Anterior cingulate cortex (tissue), 58 donors: ENCODE data around the gene ALDH1B1.
"Not testable (repeated sequence)": the region's sequence is repeated elsewhere in the genome, so short reads cannot be mapped to it uniquely, and the experiment has no call there.

ENCODE experiments used
- DNase-seq, 58 donors: peaks; one replicate each; lab custom pipeline; 2025; lab: John Stamatoyannopoulos, UW

The ALDH1B1 gene

GRCh38 chr9:38384990-38385848, 7.3 kb upstream of the ALDH1B1 start:
- DNase-seq, result no peak

GRCh38 chr9:38385896-38386295, 6.6 kb upstream of the ALDH1B1 start:
- DNase-seq, result no peak

GRCh38 chr9:38386319-38386895, 6.1 kb upstream of the ALDH1B1 start:
- no peak for DNase-seq

- no peak for DNase-seq
Observed at GRCh38 chr9:38387066-38387465, 5.4 kb upstream of the ALDH1B1 start.

GRCh38 chr9:38387751-38388150, 4.8 kb upstream of the ALDH1B1 start:
- no peak for DNase-seq

GRCh38 chr9:38388283-38389223, 3.9 kb upstream of the ALDH1B1 start:
- peak in 4 of 58 donors; percentile 4 to 30 (median 16) for DNase-seq

- DNase-seq, result no peak
Observed at GRCh38 chr9:38389313-38389712, 3.2 kb upstream of the ALDH1B1 start.

GRCh38 chr9:38390442-38390841, 2.1 kb upstream of the ALDH1B1 start:
- DNase-seq, result no peak

- DNase-seq, result no peak
Observed at GRCh38 chr9:38390851-38391250, 1.7 kb upstream of the ALDH1B1 start.

- no peak for DNase-seq
Observed at GRCh38 chr9:38391278-38392118, 1.0 kb upstream of the ALDH1B1 start.

GRCh38 chr9:38393128-38393796, 760 bp downstream of the ALDH1B1 start:
- no peak for DNase-seq

- no peak for DNase-seq
Observed at GRCh38 chr9:38394416-38394815, 1.9 kb downstream of the ALDH1B1 start.

- DNase-seq, result no peak
Observed at GRCh38 chr9:38395653-38396370, 3.3 kb downstream of the ALDH1B1 start.

- DNase-seq, result no peak
Observed at GRCh38 chr9:38396371-38396671, 3.8 kb downstream of the ALDH1B1 start.

- DNase-seq, result not testable (repeated sequence)
Observed at GRCh38 chr9:38399191-38399590, 6.7 kb downstream of the ALDH1B1 start.

GRCh38 chr9:38401994-38402393, 9.5 kb downstream of the ALDH1B1 start:
- DNase-seq, result no peak

- no peak for DNase-seq
Observed at GRCh38 chr9:38404314-38404713, 11.8 kb downstream of the ALDH1B1 start.

GRCh38 chr9:38405785-38406184, 13.3 kb downstream of the ALDH1B1 start:
- no peak for DNase-seq
